ENCODE measurements around the gene TRIM62. TPM values are rescaled to one million over a fixed set of nuclear protein-coding genes. Genes with fewer than 3 reads are reported as not detected.
A peak's percentile ranks its signal among the peaks of the same experiment; 100 is the strongest.

The TRIM62 gene
- total RNA-seq, 6 experiments from 2014 or later, result 6.2 to 7.9 (median 7.1) TPM

DNA sequence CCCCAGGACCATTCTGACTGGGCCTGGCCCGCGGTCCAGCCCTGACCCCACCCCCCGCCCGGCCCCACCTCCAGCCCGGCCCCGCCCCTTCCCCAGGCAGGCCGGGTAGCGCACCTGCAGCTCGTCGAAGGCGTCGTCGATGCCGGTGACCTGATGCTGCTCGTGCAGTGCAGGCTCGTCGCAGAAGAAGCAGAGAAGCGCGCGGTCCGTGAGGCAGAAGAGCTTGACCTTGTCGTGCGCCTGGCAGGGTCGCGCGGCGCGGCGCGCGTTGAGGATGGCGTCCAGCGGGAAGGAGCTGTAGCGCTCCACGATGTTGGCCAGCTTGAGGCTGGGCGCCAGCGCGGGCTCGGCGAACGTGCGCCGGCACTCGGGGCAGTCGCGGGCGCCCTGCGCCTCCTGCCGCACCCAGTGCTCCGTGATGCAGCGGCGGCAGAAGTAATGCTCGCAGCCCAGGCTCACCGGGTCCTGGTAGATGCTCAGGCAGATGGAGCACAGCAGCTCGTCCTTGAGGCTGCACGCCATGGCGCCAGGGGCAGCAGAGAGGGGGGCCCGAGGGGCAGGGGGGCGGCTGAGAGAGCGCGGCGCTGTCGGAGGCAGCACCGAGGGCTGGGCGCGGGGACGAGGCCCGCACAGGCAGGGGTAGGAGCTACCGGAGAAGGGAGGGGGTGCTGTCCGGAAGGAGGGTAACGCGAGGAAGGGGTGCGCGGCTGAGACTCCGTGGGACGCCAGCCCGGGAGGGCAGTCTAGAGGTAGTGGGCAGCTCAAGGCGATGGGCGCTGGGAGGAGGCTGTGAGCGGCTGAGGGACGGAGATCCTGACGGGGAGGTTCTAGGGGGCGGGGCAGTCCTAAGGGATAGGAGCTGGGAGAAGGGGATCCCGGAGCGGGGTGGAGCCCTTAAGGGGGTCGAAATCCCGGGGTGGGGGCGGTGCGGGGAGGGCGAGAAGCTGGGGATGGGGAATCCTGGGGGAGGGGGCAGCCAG, 642 bp downstream of the TRIM62 start:
- TF ChIP-seq, protein P1, sequence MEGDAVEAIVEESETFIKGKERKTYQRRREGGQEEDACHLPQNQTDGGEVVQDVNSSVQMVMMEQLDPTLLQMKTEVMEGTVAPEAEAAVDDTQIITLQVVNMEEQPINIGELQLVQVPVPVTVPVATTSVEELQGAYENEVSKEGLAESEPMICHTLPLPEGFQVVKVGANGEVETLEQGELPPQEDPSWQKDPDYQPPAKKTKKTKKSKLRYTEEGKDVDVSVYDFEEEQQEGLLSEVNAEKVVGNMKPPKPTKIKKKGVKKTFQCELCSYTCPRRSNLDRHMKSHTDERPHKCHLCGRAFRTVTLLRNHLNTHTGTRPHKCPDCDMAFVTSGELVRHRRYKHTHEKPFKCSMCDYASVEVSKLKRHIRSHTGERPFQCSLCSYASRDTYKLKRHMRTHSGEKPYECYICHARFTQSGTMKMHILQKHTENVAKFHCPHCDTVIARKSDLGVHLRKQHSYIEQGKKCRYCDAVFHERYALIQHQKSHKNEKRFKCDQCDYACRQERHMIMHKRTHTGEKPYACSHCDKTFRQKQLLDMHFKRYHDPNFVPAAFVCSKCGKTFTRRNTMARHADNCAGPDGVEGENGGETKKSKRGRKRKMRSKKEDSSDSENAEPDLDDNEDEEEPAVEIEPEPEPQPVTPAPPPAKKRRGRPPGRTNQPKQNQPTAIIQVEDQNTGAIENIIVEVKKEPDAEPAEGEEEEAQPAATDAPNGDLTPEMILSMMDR (IDR thresholded peaks at IDR 0.05), result no peak
- H3K4me1 Mint-ChIP-seq (ENCODE audit: low read depth), result peaks cover 24% of the 10 kb centered on the region
- H3K27me3 Mint-ChIP-seq (ENCODE audit: insufficient read depth), result peaks cover 9% of the 10 kb centered on the region
- peak overlapping the region; percentile 91 for H3K4me3 Mint-ChIP-seq
- H3K9me3 Mint-ChIP-seq, result no peaks in the 10 kb centered on the region
- H3K27ac Mint-ChIP-seq, result peak overlapping the region; percentile 38; the same call in 1 of the 2 replicates
- peak; percentile 17 for DNase-seq
- no peaks in the 10 kb centered on the region for H3K36me3 Mint-ChIP-seq (ENCODE audit: low read depth)

DNA sequence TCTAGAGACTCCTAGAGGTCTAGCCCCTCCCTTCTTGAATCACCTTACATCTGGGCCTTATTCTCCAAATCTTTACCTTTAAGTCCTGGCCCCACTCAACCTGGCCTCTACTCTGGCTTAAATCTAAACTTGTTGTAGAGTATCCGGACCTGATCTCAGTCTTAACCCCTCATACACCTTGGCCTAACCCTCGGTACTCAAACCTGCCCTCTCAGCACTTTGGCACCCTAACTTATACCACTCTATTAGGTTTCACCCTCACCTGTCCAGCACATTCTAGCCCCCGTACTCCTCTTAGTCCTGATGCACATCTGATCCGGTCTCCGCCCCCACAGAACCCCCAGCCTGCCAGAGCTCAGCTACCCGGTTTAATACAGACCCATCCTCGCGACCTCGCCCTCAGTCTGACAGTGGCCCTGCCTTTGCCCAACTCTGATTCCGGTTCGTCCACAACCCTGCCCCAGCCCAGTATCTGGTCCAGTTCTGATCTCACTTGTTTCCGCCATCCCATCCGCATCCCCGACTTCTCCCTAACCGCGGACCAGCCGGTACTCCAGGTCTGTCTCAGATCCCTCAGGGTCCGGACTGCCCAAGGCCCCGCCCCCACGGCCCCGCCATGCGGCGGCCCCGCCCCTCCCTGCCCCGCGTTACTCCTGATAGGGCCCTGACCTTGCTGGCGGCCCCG, 1.5 kb downstream of the TRIM62 start:
- Mint-ChIP-seq H3K4me3 (peak overlapping the region; percentile 91), H3K27me3 (ENCODE audit: insufficient read depth) (peaks cover 9% of the 10 kb centered on the region), H3K9me3 (no peaks in the 10 kb centered on the region), H3K4me1 (ENCODE audit: low read depth) (peaks cover 24% of the 10 kb centered on the region), H3K27ac (no peak overlapping the region), H3K36me3 (ENCODE audit: low read depth) (no peaks in the 10 kb centered on the region)
- peak; percentile 62 for DNase-seq
- TF ChIP-seq, protein P1 (IDR thresholded peaks at IDR 0.05), result no peak

DNA sequence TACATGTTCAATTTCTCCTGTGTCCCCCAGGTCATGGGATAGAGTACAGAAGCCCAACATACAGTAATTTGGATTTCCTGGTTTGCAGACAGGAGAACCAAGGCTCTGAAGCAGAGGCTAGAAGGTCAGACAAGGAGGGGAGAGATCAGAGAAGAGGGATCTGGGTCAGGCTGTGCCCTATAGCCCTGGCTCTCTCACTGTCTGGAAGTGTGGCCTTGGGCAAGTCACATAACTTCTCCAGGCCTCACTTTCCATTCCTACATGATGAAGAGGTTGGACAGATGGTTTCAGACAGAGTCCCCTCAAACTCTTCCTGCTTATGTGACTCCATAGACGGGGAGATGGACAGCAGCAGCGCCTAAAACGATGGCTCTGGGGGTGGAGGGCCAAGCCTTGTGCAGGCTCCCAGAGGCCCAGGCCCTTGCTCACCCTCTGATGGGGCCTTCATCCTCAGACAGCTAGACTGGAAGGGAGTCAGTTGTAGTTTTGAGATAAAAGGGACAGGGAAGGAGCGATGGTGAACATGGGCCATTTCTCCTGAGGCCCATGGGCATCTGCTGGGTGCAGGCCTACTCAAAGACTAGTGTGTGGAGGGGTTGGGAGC, 2.9 kb downstream of the TRIM62 start:
- H3K36me3 Mint-ChIP-seq (ENCODE audit: low read depth), result no peaks in the 10 kb centered on the region
- no peak for DNase-seq
- no peak overlapping the region for H3K4me3 Mint-ChIP-seq
- H3K27ac Mint-ChIP-seq, result no peak overlapping the region
- H3K9me3 Mint-ChIP-seq, result no peaks in the 10 kb centered on the region
- peaks cover 24% of the 10 kb centered on the region for H3K4me1 Mint-ChIP-seq (ENCODE audit: low read depth)
- H3K27me3 Mint-ChIP-seq (ENCODE audit: insufficient read depth), result peaks cover 6% of the 10 kb centered on the region
- TF ChIP-seq, protein P1 (IDR thresholded peaks at IDR 0.05), result no peak

DNA sequence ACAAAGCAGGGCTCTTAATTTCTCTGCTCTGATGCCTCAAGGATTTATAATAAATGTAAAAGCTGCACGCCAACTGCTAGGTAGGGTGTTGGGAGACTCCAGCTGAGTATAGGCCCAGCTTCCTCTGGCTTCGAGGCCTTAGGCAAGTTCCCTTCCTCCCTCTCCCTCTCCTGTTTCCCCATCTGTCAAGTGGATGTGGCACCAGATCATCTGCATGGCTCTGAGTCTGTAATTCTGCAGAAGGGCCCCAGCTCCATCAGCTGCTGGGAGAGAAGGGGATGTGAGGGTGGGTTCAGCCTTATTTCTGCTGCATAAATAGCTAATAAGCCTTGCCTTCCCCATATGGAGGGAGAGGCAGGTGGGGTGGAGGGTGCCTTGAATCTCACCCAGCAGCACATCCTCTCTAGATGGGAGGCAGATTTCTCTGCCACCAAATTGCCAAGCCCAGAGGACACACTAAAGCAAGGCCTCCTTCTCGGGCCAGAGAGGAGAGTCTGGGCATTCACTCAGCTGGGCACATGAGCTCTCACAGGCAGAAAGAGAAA, 3.8 kb downstream of the TRIM62 start:
- TF ChIP-seq, protein P1 (IDR thresholded peaks at IDR 0.05), result no peak
- DNase-seq, result no peak
- Mint-ChIP-seq H3K4me1 (ENCODE audit: low read depth) (peaks cover 24% of the 10 kb centered on the region), H3K4me3 (no peak overlapping the region), H3K27me3 (ENCODE audit: insufficient read depth) (no peaks in the 10 kb centered on the region; the same call in 1 of the 2 replicates), H3K27ac (no peak overlapping the region), H3K36me3 (ENCODE audit: low read depth) (no peaks in the 10 kb centered on the region), H3K9me3 (no peaks in the 10 kb centered on the region)

DNA sequence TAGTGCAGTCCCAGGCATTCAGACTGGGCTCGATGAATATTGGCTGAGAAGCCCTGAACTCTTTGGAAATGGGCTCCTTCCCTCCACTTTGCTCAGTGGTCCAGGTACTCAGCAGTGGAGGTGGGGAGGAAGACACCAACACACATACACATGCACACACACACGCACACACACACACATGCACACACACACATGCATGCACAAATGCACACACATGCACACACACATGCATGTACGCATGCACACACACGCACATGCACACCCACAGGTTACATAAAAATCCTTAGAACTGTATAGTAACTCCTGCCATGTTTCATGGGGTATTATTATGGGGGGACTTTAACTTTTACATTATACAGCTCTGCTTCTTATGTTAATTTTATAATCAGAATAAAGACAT, 5.0 kb downstream of the TRIM62 start:
- no peaks in the 10 kb centered on the region for H3K36me3 Mint-ChIP-seq (ENCODE audit: low read depth)
- no peaks in the 10 kb centered on the region for H3K9me3 Mint-ChIP-seq
- H3K27me3 Mint-ChIP-seq (ENCODE audit: insufficient read depth), result peaks cover 2% of the 10 kb centered on the region
- peaks cover 15% of the 10 kb centered on the region for H3K4me1 Mint-ChIP-seq (ENCODE audit: low read depth)
- TF ChIP-seq, protein P1 (IDR thresholded peaks at IDR 0.05), result no peak
- H3K4me3 Mint-ChIP-seq, result no peak overlapping the region
- no peak for DNase-seq
- H3K27ac Mint-ChIP-seq, result no peak overlapping the region

Measured in HFFc6 (cell line).